K562 (cell line): Measurements from ENCODE around the gene HIVEP1.

Experiments
- ATF3 ChIP-seq, 2 experiments: fragments of 450-650 bp in 1 of 2; sonication (generic) in 1 of 2; formaldehyde crosslinking in 1 of 2; IDR thresholded peaks in 1 of 2; conservative IDR thresholded peaks in 1 of 2; 2 replicates each; pipeline versions ENCODE4 v1.6.1 to v1.8.1; 2016 to 2023; ENCODE audit warnings: mild to moderate bottlenecking in 2 of 2, moderate library complexity in 2 of 2, inconsistent platforms in 1 of 2, missing genetic modification reagents in 1 of 2
- TARDBP ChIP-seq: fragments of 450-650 bp; IDR thresholded peaks from 2 replicates; pipeline ENCODE4 v1.6.1; 2016

GRCh38 chr6:12171717-12172116, 159.6 kb downstream of the HIVEP1 start:
- TF ChIP-seq TARDBP (no peak), ATF3 (IDR thresholded peaks at IDR 0.05) (no peak), ATF3 (CRISPR knock-in tag; conservative IDR thresholded peaks at IDR 0.05) (no peak)
